Medulla oblongata (tissue), 1 donor: ENCODE data around the gene KCNK7.

ENCODE experiments used
- DNase-seq: peaks from one replicate; pipeline ENCODE4 v3.0.0-alpha.2; 2015; ENCODE audit errors: extremely low spot score

Gene KCNK7

DNA sequence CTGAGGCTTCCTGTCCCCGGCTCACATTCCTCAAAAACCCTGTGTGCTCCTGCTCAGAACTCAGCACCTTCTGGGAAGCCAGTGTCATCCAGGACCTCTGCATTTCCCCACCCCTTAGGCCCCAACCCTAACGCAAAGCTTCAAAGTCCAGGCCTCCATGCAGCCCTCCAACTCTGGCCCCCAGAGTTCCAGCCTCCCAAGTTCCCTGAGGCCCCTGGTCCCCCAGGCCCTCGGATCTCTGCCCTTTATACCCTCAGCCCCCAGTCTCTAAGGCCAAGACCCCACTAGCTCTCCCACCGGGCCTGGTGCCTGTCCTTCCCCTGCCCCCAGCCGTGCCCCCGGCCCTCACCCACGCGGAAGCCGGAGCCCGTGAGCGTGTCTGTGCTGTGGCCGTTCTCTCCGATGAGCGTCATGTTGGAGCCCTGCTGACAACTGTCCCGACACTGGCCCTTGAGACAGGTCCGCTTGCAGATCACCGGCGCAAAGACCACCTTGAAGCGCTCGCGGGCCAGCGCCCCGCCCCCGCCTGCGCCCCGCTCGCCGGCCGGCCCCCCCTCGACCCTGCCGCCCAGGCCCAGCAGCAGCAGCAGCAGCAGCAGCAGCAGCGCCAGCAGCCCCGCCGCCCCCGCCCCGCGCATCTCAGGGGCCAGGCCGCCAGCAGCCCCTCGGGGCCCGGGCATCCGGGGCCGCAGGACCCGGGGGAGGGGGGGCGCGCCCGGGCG is 38.2 kb downstream of the KCNK7 start:
- DNase-seq, result no peak

DNA sequence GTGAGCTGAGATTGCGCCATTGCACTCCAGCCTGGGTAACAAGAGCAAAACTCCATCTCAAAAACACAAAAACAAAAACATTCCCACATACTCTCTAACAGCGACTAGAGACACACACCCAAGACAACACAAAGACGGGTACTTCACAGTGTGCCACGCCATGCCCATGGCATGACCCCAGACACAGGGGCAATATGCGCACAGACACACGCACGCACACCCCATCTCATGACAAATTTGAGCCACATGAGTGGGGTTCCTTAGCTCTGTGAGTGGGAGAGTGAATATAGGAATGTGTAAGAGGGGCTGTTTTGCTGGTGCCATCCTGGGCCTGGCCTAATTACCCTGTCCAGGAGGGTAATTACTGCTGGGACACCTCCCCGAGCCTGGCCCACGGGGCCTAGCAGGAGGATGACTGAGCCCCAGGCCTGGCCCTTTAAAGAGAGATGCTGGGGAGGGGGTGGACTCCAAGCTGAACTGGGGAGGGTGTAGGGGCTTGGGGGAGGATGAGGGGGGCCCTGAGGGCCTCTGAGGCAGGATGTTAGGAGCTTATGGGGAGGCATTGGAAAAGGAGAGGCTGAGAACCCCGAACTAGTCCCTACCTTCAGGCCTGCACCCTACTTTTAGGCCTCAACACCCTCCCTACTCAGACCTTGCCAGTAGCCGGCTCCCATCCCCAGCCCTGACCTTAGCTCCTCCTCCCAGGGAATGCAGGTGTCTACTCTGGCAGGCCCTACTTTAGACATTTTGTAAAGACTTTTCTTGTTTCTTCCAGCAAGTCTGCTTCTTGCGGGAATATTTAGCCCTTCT is 38.9 kb downstream of the KCNK7 start:
- no peak for DNase-seq

DNA sequence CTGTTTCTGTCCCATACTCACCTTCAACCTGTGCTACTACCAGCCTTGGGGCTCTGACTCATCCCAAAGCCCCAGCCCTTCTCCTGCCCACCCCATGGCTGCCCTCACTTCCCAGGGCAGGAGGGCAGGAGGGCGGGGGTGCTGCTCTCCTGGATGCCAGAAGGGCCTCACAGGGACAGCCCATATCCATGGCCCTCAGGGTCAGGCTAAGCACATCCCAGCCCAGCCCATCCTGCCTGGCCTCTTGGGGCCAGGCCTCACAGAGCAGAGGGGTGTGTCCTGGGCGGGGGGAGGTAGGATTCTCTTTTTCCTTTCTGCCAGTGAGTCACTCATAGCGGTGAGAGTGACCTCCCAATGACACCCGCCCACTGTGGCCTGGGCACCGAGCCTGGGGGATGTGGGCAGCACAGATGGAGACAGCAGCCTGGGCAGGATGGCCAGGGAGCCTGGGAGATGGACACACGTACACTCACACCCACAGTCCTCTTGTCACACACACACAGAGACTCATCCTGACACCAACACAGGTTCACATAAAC is 39.8 kb downstream of the KCNK7 start:
- no peak for DNase-seq

DNA sequence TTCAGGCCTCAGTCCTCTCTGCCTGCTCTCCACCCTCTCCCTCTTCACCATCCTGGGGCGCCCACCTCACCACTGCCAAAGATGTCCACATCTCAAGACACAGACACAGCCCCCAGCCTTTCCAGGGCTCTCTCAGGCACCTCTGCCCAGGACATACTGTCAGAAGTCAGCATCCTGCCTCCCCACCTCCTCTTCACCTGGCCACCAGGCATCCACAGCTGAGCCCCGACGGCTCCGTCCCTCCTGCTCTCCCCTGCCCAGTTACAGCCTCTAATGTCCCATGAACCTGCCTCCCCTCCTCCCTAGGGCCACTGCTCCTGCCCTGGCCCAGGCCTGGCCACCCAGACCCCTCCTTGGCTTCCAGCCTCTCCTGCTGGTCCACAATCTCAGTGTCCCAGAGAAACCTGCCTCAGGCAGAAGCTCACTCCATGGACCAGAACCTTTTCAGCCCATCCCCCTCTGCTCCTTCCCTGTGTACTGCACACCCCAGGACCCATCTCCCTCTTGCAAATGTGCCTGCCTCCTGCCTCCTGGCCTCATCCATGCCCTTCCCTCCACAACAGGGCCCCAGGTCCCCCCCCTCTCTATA is 40.7 kb downstream of the KCNK7 start:
- DNase-seq, result no peak

DNA sequence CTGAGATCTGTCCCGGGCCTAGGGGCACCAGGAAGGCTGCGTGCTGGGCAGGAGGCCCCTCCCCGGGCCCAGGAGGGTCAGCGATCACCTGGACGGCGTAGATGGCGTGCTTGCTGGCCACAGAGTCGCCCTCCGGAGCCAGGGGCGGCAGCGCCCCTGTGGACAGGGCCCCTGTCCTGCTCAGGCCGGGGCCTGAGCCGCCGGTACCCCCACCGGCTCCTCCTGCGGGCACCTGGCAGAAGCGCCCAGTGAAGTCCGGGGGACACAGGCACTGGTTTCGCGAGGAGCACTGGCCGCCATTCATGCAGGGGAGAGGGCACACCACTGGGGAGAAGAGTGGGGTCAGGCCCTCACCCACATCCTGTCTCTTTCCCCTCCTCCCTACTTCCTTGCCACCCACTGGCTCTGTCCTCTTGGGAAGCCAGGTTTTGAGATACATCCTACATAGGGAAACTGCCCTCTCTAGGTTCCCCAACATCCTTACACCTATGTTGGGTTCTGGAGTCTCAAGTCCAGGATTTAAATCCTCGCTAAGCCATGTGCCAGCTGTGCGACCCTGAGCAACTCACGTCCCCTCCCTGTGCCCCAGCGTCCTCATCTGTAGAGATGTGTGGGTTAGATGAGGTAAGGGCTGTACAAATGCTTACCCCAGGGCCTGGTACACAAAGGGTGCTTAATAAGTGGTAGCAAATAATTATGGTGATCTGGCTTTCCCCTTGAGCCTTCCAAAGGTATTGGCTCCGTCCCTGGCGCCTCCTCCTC is 41.4 kb downstream of the KCNK7 start:
- DNase-seq, result no peak

DNA sequence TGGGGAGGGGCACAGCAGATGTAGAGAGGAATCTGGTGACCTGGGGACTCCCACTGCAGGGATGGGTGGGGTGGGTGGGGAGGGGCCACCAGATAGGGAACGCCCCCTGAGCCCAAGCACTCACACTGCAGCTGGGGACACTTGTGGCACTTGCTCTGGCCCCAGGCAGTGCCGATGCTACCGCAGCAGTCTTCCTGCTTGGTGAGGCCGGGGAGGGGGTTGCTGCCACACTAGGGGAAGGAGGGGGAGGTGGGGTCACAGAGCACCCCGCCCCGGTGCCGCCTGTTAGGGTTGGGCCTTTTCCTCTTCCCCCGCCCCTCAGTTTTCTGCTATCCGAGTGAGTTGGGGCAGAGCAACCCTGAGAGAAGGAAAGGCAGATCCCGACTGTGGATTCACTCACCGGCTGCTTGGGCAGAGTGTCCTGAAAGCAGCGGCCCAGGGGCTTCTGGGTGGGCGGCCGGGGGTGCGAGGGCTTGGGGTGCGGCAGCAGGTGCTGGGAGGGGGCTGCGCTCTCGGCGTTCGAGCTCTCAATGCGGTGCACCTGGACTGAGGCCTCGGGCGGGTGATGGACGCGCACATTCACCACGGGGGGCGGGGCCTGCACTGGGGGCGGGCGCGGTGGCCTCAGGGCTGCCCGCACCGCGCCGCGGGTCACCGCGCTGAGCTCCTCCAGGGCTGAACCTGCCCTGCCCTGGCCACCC is 42.1 kb downstream of the KCNK7 start:
- no peak for DNase-seq

DNA sequence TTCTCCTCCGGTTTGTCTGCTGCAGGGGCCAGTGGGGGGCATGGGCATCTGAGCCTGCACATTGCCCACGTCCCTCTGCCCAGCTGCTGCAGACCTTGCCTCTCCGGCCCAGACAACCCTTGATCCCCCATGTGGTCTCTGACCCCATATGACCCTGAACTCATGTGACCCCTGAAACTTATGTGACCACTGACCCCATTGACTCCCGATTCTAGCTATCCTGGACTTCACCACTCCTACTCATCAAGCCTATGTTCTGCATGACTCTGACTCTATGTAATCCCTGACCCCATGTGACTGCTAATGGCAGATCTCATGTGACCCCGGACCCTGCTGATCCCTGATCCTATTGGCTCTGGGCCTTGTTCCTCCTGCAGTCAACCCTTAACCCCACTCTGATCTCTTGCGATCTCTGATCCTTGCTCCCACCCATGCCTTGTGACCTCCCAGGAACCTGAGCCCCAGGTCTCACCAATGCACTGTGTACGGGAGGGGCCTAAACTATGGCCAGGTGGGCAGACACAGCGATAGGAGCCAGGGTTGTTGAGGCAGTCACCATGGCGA is 43.1 kb downstream of the KCNK7 start:
- no peak for DNase-seq

DNA sequence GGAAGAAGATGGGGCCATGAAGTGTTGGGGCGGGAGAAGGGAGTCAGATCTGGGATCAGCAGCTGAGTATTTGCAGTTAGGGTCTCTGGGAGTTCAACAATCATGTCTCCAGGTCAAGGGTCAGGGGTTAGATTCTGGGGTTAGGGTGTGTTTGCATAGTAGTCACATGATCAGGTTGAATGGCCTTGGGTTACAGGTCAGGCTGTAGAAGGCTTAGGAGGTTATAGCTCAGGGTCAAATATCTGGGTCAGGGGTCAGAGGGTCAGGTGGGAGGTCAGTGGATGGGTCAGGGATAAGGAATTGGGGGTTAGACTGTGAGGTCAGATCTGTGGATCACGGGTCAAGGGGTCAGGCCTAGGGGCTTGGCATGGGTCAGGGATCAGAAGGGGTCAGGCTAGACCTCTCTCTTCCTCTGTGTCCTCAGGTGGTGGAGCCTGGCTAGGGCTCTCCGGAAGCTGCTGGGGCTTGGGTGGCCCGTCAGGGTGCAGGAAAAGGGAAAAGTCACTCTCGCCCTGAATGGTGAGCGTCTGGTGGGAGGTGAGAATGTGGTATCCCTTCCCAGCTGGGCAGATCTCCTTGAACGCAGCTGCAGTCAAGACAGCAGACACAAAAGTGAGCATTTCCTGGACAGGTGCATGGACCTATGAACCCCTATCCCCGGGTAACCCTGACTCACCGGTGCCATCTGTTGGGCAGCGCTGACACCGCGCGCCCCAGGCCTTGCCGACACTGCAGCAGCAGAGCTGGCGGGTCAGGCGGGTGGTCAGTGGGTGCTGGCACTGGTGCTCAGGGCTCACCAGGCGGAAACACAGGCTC is 43.8 kb downstream of the KCNK7 start:
- no peak for DNase-seq

DNA sequence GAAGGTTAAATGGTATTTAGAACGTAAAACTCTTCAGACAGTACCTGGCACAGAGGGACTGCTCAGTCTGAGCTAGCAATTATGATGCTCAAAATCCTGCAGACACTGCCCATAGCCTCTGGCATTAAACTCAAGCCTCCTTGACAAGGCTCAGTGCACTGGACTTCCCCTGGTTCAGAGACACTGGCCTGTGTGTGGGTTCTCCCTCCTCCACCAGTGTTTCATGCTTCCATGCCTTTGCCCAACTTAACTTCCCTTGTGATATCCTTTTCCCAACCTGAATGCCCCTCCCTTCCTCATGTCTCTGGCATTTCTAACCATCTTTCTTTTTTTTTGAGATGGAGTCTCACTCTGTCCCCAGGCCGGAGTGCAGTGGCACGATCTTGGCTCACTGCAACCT is 46.5 kb downstream of the KCNK7 start:
- DNase-seq, result no peak

DNA sequence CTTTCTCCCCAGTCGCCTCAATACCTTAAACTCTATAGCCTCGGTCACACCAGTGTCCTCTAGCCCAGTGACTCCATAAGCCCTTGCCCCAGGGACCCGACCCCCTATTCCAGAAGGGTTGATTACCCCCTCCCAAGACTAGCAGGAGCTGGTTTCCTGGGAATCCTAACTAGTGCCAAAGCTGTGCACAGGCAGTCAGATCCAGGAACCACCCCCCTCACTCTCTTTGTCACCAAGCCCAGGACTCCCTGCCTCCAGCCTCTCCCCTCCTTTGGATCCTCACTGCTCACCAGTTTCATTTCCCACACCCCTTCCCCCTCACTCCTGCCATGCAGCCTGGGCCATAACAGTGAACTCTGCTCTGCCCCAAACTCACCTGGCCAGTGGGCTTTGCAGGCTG is 47.2 kb downstream of the KCNK7 start:
- DNase-seq, result peak; percentile 61

DNA sequence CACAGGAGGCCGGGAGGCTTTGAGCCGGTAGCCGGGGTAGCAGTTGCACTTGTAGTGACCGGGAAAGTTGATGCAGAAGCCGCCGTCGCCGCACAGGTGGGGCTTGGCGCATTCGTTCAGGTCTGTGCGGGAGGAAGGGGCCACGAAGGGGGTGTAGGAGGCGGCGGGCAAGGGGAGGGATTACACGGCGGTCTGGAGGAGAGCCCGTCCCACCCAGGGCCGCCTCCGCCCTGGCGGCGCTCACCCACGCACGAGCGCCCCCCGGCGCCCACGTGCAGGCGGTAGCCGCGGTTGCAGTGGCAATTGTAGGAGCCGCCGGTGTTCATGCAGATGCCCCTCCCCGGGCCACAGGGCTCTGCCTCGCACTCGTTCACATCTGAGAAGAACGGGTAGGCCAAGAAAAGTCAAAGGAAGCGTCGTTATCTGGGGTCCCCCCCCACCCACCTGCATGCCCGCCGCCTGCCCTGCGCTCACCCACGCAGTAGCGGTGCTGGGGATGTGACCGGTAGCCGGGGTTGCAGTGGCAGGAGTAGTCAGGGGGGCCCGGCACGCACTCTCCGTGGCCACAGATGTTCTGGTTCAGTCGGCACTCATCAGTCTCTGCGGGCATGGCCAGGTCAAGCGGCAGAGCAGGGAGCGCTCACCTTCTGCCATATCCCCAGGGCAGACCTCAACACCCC is 48.0 kb downstream of the KCNK7 start:
- DNase-seq, result no peak

DNA sequence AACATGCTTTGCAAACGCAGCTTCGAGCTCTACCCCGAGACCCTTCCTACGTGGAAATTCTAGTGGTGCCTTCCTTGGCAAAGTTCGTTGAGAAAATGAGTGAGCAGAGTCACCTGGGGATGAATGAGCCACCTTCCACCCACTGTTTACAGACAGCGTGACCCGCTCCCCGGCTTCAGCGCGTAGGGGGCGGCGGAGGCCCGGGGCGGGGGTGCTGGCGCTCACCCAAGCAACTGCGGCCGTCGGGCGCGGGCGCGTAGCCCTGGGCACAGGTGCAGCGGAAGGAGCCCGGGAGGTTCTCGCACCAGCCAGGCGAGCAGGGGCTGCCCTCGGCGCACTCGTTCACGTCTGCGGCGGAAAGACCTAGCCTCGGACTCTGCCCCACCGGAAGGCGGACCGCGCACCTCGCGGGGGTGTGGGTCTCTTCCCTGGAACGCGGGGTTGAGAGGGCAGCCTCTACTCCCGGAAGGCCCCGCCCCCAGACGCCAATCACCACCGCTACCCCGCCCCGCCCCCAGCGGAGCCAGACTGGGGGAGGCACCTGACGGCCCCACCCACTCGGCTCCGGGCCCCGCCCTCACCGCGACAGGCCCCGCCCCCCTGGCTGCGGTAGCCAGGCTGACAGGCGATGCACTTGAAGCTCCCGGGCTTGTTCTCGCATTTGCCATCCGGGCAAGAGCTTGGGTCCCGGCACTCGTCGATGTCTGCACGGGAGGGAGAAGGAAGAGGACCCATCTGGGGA is 49.2 kb downstream of the KCNK7 start:
- peak; percentile 46 for DNase-seq

DNA sequence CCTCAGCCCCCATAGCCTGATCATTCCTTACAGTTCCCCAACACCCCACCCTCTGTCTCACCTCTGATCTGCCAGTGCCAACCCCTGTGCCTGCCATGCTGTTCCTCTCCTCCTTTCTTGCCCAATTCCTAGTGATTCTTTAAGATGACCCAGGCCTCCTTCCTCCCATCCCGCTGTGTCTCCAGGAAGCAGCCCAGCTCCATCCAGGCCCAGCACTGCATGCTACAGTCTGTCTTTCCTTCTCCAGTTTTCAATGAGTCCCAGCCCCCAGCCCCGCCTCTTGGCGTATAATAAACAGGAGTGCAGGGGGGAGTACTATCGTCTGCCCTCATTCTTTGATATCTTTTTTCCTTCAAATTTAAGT is 49.8 kb downstream of the KCNK7 start:
- DNase-seq, result no peak
